Spleen (tissue), 11 donors: ENCODE measurements around the gene SMIM45. TPM values are rescaled to one million over a fixed set of nuclear protein-coding genes. Genes with fewer than 3 reads are reported as not detected.

ENCODE experiments used
- DNase-seq: peaks from one replicate; pipeline ENCODE4 v3.0.0-alpha.2; 2020
- H3K27ac ChIP-seq, 8 donors: fragments of 200-600 bp; sonication (generic) in 7 of 8; 1 replicate in 4 of 8; 2 replicates in 4 of 8; pipeline versions ENCODE4 v1.5.0 to v1.8.0; 2016 to 2021; ENCODE audit warnings: inconsistent platforms in 4 of 8, mild to moderate bottlenecking in 4 of 8, moderate library complexity in 1 of 8
- H3K27me3 ChIP-seq, 7 donors: fragments of 200-600 bp; sonication (generic) in 6 of 7; replicated peaks in 1 of 7; 1 replicate in 4 of 7; 2 replicates in 3 of 7; pipeline versions ENCODE4 v1.5.0 to v1.8.0; 2016 to 2021; ENCODE audit warnings: inconsistent platforms in 3 of 7, mild to moderate bottlenecking in 1 of 7
- H3K36me3 ChIP-seq, 6 donors: fragments of 200-600 bp; sonication (generic) in 5 of 6; 1 replicate in 4 of 6; 2 replicates in 2 of 6; pipeline versions ENCODE4 v1.5.0 to v1.8.0; 2016 to 2021; ENCODE audit warnings: inconsistent platforms in 2 of 6
- H3K4me1 ChIP-seq, 6 donors: fragments of 200-600 bp; sonication (generic) in 5 of 6; 1 replicate in 3 of 6; 2 replicates in 3 of 6; pipeline versions ENCODE4 v1.5.0 to v1.8.0; 2016 to 2021; ENCODE audit warnings: inconsistent platforms in 3 of 6
- H3K4me3 ChIP-seq, 8 donors: fragments of 200-600 bp; sonication (generic) in 7 of 8; 1 replicate in 4 of 8; 2 replicates in 4 of 8; pipeline versions ENCODE4 v1.5.0 to v1.8.0; 2016 to 2021; ENCODE audit warnings: inconsistent platforms in 4 of 8, mild to moderate bottlenecking in 4 of 8, moderate library complexity in 2 of 8
- H3K9me3 ChIP-seq, 8 donors: fragments of 200-600 bp; sonication (generic) in 7 of 8; 1 replicate in 4 of 8; 2 replicates in 4 of 8; pipeline versions ENCODE4 v1.5.0 to v1.8.0; 2016 to 2021; ENCODE audit warnings: inconsistent platforms in 4 of 8
- CTCF ChIP-seq, 11 experiments: fragments of 200-600 bp in 7 of 11; fragments of 450-650 bp in 4 of 11; sonication (generic) in 4 of 11; IDR thresholded peaks in 8 of 11; conservative IDR thresholded peaks in 3 of 11; 1 replicate in 7 of 11; 2 replicates in 4 of 11; pipeline versions ENCODE4 v1.4.0 to v1.8.0; 2016 to 2021; ENCODE audit warnings: antibody characterized with exemption in 11 of 11, inconsistent platforms in 4 of 11, mild to moderate bottlenecking in 1 of 11
- POLR2A ChIP-seq, 3 donors: fragments of 450-650 bp; IDR thresholded peaks; one replicate each; pipeline ENCODE4 v1.5.1; 2017; ENCODE audit warnings: antibody characterized with exemption in 3 of 3, mild to moderate bottlenecking in 1 of 3
- POLR2AphosphoS5 ChIP-seq, 3 donors: sonication (generic); formaldehyde crosslinking; IDR thresholded peaks; one replicate each; pipeline ENCODE4 v1.5.1; 2017; ENCODE audit warnings: antibody characterized with exemption in 3 of 3
- WGBS, 5 donors: extraction: QIAGEN DNeasy Blood & Tissue Kit in 3 of 5; methylation state at CpG; one replicate each; pipeline versions ENCODE4 v1.1.5 to v1.1.7; 2013 to 2018; 5-methylcytosine and 5-hydroxymethylcytosine counted together
- intact Hi-C: fragments of 100-400 bp; cut with DNase I; formaldehyde crosslinking; loops from one replicate; pipeline ENCODE4 v1.15.0; 2023; ENCODE audit warnings: low total_unique reads
- polyA plus RNA-seq, 3 donors: library from polyadenylated mRNA; stranded (reverse); fragments of 200-250 nt; gene quantifications; one replicate each; pipeline ENCODE4 v1.2.1, GENCODE V29; 2013
- total RNA-seq, 7 donors: library from RNA; depleted of rRNA in 3 of 7; stranded (reverse); fragments of >200 nt in 3 of 7; fragmentation: NEBNext Ultra II Directional in 4 of 7; extraction: Animal tissue kit (Norgen Biotek cat#: 25700) in 4 of 7; gene quantifications; one replicate each; pipeline versions ENCODE4 v1.1.0 to v1.2.1, GENCODE V29; 2016 to 2021
- donor health status: healthy with polysubstance abuse.
- donor health status: DM: no; HTN: no; CAD: no; lungs with moderate emphysema.
- donor health status: DM: no; HTN: no; CAD: no.
- donor health status: Bipolar disorder and iron deficiency.
- donor health status: healthy.
- donor health status: DM: no; HTN: no; CAD: no.
- donor health status: DM: yes; HTN: yes; CAD: no.

Gene SMIM45

GRCh38 chr22:42001121-42001520, 49.2 kb downstream of the SMIM45 start:
- intact Hi-C loops = no loop called here
- H3K9me3 ChIP-seq = peaks cover 3 to 44% (median 16%) of the 10 kb centered on the region in 8 donors
- peaks cover 0 to 9% (median 0%) of the 10 kb centered on the region in 6 donors for H3K36me3 ChIP-seq
- 80 to 93% (median 84%) methylated on average over 8 of the region's 8 CpGs for WGBS, 5 donors
- H3K4me3 ChIP-seq = no peak overlapping the region
- peaks cover 0 to 8% (median 0%) of the 10 kb centered on the region in 7 donors for H3K27me3 ChIP-seq
- H3K4me1 ChIP-seq = peaks cover 4 to 19% (median 10%) of the 10 kb centered on the region in 6 donors
- no peak for DNase-seq
- TF ChIP-seq POLR2A (IDR thresholded peaks at IDR 0.05) = no peak
- no peak for TF ChIP-seq POLR2AphosphoS5 (IDR thresholded peaks at IDR 0.05)
- H3K27ac ChIP-seq = no peak overlapping the region

GRCh38 chr22:42001706-42002105, 49.8 kb downstream of the SMIM45 start:
- H3K4me1 ChIP-seq = peaks cover 4 to 19% (median 10%) of the 10 kb centered on the region in 6 donors
- TF ChIP-seq POLR2A (IDR thresholded peaks at IDR 0.05) (no peak), CTCF (IDR thresholded peaks at IDR 0.05 in 8 of 11, conservative IDR thresholded peaks at IDR 0.05 in 3 of 11) (no peak), POLR2AphosphoS5 (IDR thresholded peaks at IDR 0.05) (no peak)
- H3K4me3 ChIP-seq = no peak overlapping the region
- peaks cover 3 to 46% (median 18%) of the 10 kb centered on the region in 8 donors for H3K9me3 ChIP-seq
- H3K27me3 ChIP-seq = peaks cover 0 to 8% (median 0%) of the 10 kb centered on the region in 7 donors
- intact Hi-C loops = no loop called here
- DNase-seq = no peak
- H3K27ac ChIP-seq = no peak overlapping the region
- H3K36me3 ChIP-seq = peaks cover 0 to 9% (median 0%) of the 10 kb centered on the region in 6 donors
- WGBS, 5 donors = 92 to 97% (median 97%) methylated on average over 11 to 12 of the region's 12 CpGs

- WGBS, 5 donors = 67 to 82% (median 76%) methylated on average over 4 of the region's 4 CpGs
- no peak for DNase-seq
- TF ChIP-seq CTCF (IDR thresholded peaks at IDR 0.05 in 8 of 11, conservative IDR thresholded peaks at IDR 0.05 in 3 of 11) (no peak), POLR2AphosphoS5 (IDR thresholded peaks at IDR 0.05) (no peak), POLR2A (IDR thresholded peaks at IDR 0.05) (no peak)
- H3K27me3 ChIP-seq = peaks cover 0 to 6% (median 0%) of the 10 kb centered on the region in 7 donors
- peaks cover 3 to 67% (median 45%) of the 10 kb centered on the region in 8 donors for H3K9me3 ChIP-seq
- H3K36me3 ChIP-seq = no peaks in the 10 kb centered on the region
- H3K4me1 ChIP-seq = no peaks in the 10 kb centered on the region
- no peak overlapping the region for H3K27ac ChIP-seq
- H3K4me3 ChIP-seq = no peak overlapping the region
- intact Hi-C loops = no loop called here
These were observed 56.0 kb downstream of the SMIM45 start for GRCh38 chr22:42007922-42008321.

Other genes starting within 250 kb of the SMIM45 start
- 10 to 100 TPM in 3 of 7 donors, 1 to 10 TPM in 4; 8.9 to 11.8 (median 10.0) TPM for gene CCDC134, start 151.5 kb upstream of the SMIM45 start, total RNA-seq
- gene CCDC134, start 151.5 kb upstream of the SMIM45 start, polyA plus RNA-seq = 1 to 10 TPM in 2 of 3 donors, under 1 TPM in 1; 0.54 to 2.4 (median 1.2) TPM
- 100 to 1,000 TPM in 1 of 7 donors, 10 to 100 TPM in 6; 47.6 to 104 (median 64.0) TPM for gene SREBF2, start 119.0 kb upstream of the SMIM45 start, total RNA-seq
- 10 to 100 TPM; 19.4 to 49.4 (median 29.7) TPM for gene SREBF2, start 119.0 kb upstream of the SMIM45 start, polyA plus RNA-seq
- 1 to 10 TPM in 6 of 7 donors, under 1 TPM in 1; 0.51 to 5.9 (median 3.6) TPM for gene SHISA8, start 37.1 kb upstream of the SMIM45 start, total RNA-seq
- 1 to 10 TPM; 1.2 to 2.0 (median 1.4) TPM for gene SHISA8, start 37.1 kb upstream of the SMIM45 start, polyA plus RNA-seq
- gene TNFRSF13C, start 25.3 kb upstream of the SMIM45 start, total RNA-seq = 100 to 1,000 TPM in 1 of 7 donors, 10 to 100 TPM in 6; 65.3 to 144 (median 84.2) TPM
- gene TNFRSF13C, start 25.3 kb upstream of the SMIM45 start, polyA plus RNA-seq = 10 to 100 TPM; 57.8 to 95.5 (median 65.9) TPM
- 10 to 100 TPM in 4 of 7 donors, 1 to 10 TPM in 3; 3.3 to 20.9 (median 10.1) TPM for gene CENPM, start 5.0 kb upstream of the SMIM45 start, total RNA-seq
- 10 to 100 TPM; 14.4 to 63.1 (median 24.7) TPM for gene CENPM, start 5.0 kb upstream of the SMIM45 start, polyA plus RNA-seq
- gene SEPTIN3, start 17.3 kb downstream of the SMIM45 start, total RNA-seq = 1 to 10 TPM in 1 of 7 donors, under 1 TPM in 6; 0.17 to 1.0 (median 0.26) TPM
- under 1 TPM; 0.07 to 0.16 (median 0.09) TPM for gene SEPTIN3, start 17.3 kb downstream of the SMIM45 start, polyA plus RNA-seq
- 1 to 10 TPM; 1.6 to 5.0 (median 2.5) TPM for gene WBP2NL, start 46.6 kb downstream of the SMIM45 start, total RNA-seq
- 1 to 10 TPM; 1.2 to 1.5 (median 1.3) TPM for gene WBP2NL, start 46.6 kb downstream of the SMIM45 start, polyA plus RNA-seq
- gene NAGA, start 118.7 kb downstream of the SMIM45 start, total RNA-seq = 10 to 100 TPM; 20.2 to 60.2 (median 34.1) TPM
- gene NAGA, start 118.7 kb downstream of the SMIM45 start, polyA plus RNA-seq = 1 to 10 TPM; 7.0 to 7.4 (median 7.1) TPM
- 10 to 100 TPM in 3 of 7 donors, 1 to 10 TPM in 4; 6.8 to 11.5 (median 9.6) TPM for gene PHETA2, start 122.1 kb downstream of the SMIM45 start, total RNA-seq
- 1 to 10 TPM; 3.1 to 5.5 (median 4.3) TPM for gene PHETA2, start 122.1 kb downstream of the SMIM45 start, polyA plus RNA-seq
- 10 to 100 TPM; 13.6 to 91.4 (median 69.6) TPM for gene SMDT1, start 127.5 kb downstream of the SMIM45 start, total RNA-seq
- 100 to 1,000 TPM in 1 of 3 donors, 10 to 100 TPM in 2; 79.9 to 171 (median 90.7) TPM for gene SMDT1, start 127.5 kb downstream of the SMIM45 start, polyA plus RNA-seq
- gene NDUFA6, start 138.6 kb downstream of the SMIM45 start, total RNA-seq = 10 to 100 TPM; 31.1 to 44.9 (median 36.8) TPM
- 10 to 100 TPM; 50.2 to 73.8 (median 64.2) TPM for gene NDUFA6, start 138.6 kb downstream of the SMIM45 start, polyA plus RNA-seq
- 1 to 10 TPM; 1.2 to 3.6 (median 2.1) TPM for gene CYP2D6, start 178.7 kb downstream of the SMIM45 start, total RNA-seq
- gene CYP2D6, start 178.7 kb downstream of the SMIM45 start, polyA plus RNA-seq = 1 to 10 TPM; 2.4 to 3.5 (median 3.0) TPM